Measurements from ENCODE around the gene AP4E1.
"Not testable (repeated sequence)": the region's sequence is repeated elsewhere in the genome, so short reads cannot be mapped to it uniquely, and the experiment has no call there.

AP4E1 gene

GRCh38 chr15:50933341-50933740 lies 24.9 kb downstream of the AP4E1 start:
- no peak for DNase-seq (ENCODE audit: low spot score)
- no peak for TF ChIP-seq CTCF (IDR thresholded peaks at IDR 0.05; ENCODE audit: extremely low read depth, missing control alignments)

DNA sequence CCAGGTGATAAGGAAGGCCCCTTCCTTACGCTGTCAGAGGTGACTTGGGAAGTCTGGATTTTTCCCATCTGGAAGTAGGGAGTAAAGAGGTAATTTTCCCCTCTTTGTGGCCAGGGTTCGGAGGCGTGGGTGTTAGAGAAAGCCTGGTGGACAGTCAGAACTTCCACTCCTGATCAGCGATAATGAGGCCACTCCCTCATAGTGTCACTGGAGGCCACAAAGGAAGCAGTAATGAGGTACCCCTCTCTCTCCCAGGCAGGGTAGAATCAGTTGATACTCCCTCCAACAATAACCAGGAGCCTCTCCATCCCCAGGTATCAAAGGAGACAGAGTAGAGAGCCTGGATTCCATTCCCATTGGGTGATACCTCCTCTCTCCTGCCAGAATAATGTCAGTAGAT lies 30.0 kb downstream of the AP4E1 start:
- no peak for TF ChIP-seq CTCF (IDR thresholded peaks at IDR 0.05; ENCODE audit: extremely low read depth, missing control alignments)
- no peak for DNase-seq (ENCODE audit: low spot score)

GRCh38 chr15:50939911-50940310 lies 31.4 kb downstream of the AP4E1 start:
- TF ChIP-seq CTCF (IDR thresholded peaks at IDR 0.05; ENCODE audit: extremely low read depth, missing control alignments), result no peak
- no peak for DNase-seq (ENCODE audit: low spot score)

GRCh38 chr15:50940506-50940905 lies 32.0 kb downstream of the AP4E1 start:
- DNase-seq (ENCODE audit: low spot score), result no peak
- TF ChIP-seq CTCF (IDR thresholded peaks at IDR 0.05; ENCODE audit: extremely low read depth, missing control alignments), result no peak

GRCh38 chr15:50943638-50944037 lies 35.2 kb downstream of the AP4E1 start:
- DNase-seq (ENCODE audit: low spot score), result no peak
- TF ChIP-seq CTCF (IDR thresholded peaks at IDR 0.05; ENCODE audit: extremely low read depth, missing control alignments), result no peak

DNA sequence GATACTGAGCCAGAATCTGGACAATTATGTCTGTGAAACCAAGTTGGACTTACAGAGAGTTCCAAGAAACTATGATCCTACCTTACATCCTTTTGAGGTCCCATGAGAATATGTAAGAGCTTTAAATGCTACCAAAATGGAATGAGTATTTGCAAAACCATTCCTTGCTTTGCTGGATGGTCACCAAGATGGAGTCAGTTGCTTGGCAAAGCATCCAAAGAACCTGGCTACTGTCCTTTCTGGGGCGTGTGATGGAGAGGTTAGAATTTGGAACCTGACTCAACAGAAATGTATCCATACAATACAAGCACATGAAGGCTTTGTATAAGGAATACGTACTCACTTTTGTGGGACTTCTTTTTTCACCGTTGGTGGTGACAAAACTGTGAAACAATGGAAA lies 36.2 kb downstream of the AP4E1 start:
- no peak for TF ChIP-seq CTCF (IDR thresholded peaks at IDR 0.05; ENCODE audit: extremely low read depth, missing control alignments)
- DNase-seq (ENCODE audit: low spot score), result no peak

DNA sequence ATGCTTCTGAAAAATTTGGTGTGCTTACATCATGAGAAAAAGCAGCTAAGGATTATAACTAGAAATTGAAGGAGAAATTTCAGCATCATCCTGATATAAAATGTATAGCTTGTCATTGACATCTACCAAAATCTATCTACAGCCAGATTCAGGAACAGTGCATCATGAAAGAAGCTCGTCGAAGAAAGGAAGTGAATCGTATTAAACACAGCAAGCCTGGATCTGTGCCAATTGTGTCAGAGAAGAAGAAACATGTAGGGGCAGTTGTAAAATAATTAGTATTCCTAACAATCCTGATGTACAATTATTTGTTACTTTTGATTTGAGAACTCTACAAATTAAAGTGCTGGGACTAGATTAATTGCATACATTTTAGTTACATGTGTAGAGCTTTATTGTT lies 37.2 kb downstream of the AP4E1 start:
- TF ChIP-seq CTCF (IDR thresholded peaks at IDR 0.05; ENCODE audit: extremely low read depth, missing control alignments), result no peak
- no peak for DNase-seq (ENCODE audit: low spot score)

DNA sequence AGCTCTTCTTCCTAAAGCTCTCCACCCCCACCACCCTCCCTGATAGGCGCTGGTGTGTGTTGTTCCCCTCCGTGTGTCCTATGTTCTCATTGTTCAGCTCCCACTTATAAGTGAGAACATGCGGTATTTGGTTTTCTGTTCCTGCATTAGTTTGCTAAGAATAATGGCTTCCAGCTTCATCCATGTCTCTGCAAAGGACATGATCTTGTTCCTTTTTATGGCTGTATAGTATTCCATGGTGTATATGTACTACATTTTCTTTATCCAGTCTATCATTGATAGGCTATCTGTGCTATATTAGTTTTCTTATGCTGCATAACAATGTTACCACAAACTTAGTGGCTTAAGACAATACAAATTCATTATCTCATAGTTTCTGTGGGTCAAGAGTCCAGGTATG lies 42.3 kb downstream of the AP4E1 start:
- not testable (repeated sequence) for DNase-seq (ENCODE audit: low spot score)

Data from GM20000 (cell line).